GM21825 (cell line): ENCODE measurements around the gene IGDCC3.
"Not testable (repeated sequence)": the region's sequence is repeated elsewhere in the genome, so short reads cannot be mapped to it uniquely, and the experiment has no call there.

Source experiments
- ATAC-seq: cut with Tn5 transposase; IDR thresholded peaks from one replicate; pipeline ENCODE4 v1.9.1; 2021; ENCODE audit warnings: mild to moderate bottlenecking, moderate library complexity; ENCODE audit not compliant: unreplicated experiment

IGDCC3 gene

GRCh38 chr15:65406424-65407000, 28.7 kb upstream of the IGDCC3 start:
- ATAC-seq = no peak

GRCh38 chr15:65405791-65406423, 28.1 kb upstream of the IGDCC3 start:
- ATAC-seq = no peak

- no peak for ATAC-seq
Measured at GRCh38 chr15:65404186-65404872, 26.5 kb upstream of the IGDCC3 start.

GRCh38 chr15:65402961-65403360, 25.2 kb upstream of the IGDCC3 start:
- ATAC-seq = no peak

GRCh38 chr15:65401611-65402240, 23.9 kb upstream of the IGDCC3 start:
- ATAC-seq = no peak

GRCh38 chr15:65400760-65401610, 23.2 kb upstream of the IGDCC3 start:
- no peak for ATAC-seq

- ATAC-seq = no peak
Measured at GRCh38 chr15:65399997-65400396, 22.2 kb upstream of the IGDCC3 start.

- ATAC-seq = no peak
Measured at GRCh38 chr15:65399001-65399706, 21.4 kb upstream of the IGDCC3 start.

- not testable (repeated sequence) for ATAC-seq
Measured at GRCh38 chr15:65398486-65398885, 20.7 kb upstream of the IGDCC3 start.

GRCh38 chr15:65396965-65397317, 19.1 kb upstream of the IGDCC3 start:
- ATAC-seq = no peak

- no peak for ATAC-seq
Measured at GRCh38 chr15:65396283-65396964, 18.6 kb upstream of the IGDCC3 start.

GRCh38 chr15:65395567-65396202, 17.9 kb upstream of the IGDCC3 start:
- ATAC-seq = no peak

- ATAC-seq = no peak
Measured at GRCh38 chr15:65394936-65395335, 17.1 kb upstream of the IGDCC3 start.

GRCh38 chr15:65394280-65394789, 16.5 kb upstream of the IGDCC3 start:
- no peak for ATAC-seq

GRCh38 chr15:65393557-65393956, 15.8 kb upstream of the IGDCC3 start:
- ATAC-seq = no peak

GRCh38 chr15:65393091-65393490, 15.3 kb upstream of the IGDCC3 start:
- no peak for ATAC-seq

GRCh38 chr15:65392368-65392767, 14.6 kb upstream of the IGDCC3 start:
- ATAC-seq = no peak

GRCh38 chr15:65391732-65392131, 13.9 kb upstream of the IGDCC3 start:
- no peak for ATAC-seq

GRCh38 chr15:65390447-65390846, 12.6 kb upstream of the IGDCC3 start:
- ATAC-seq = no peak
